H1 (cell line): Measurements from ENCODE around the gene TMEM82. TPM values are rescaled to one million over a fixed set of nuclear protein-coding genes. Genes with fewer than 3 reads are reported as not detected.

ENCODE experiments used
- CTCF ChIA-PET: fragments of 300-600 bp; sonication (Branson Sonifier 250); formaldehyde crosslinking; loops from one replicate; lab custom pipeline; 2021; ENCODE audit not compliant: partially characterized antibody; lab: Charles Lee
- POLR2A ChIA-PET: fragments of 300-600 bp; sonication (Branson Sonifier 250); formaldehyde crosslinking; loops from one replicate; lab custom pipeline; 2021; ENCODE audit warnings: inconsistent platforms; ENCODE audit not compliant: partially characterized antibody; lab: Charles Lee
- DNase-seq, 2 experiments: peaks; one replicate each; pipeline versions ENCODE4 v3.0.0 to v3.0.0-alpha.2; 2010 to 2022; ENCODE audit warnings: low spot score in 2 of 2, low read depth in 1 of 2, mixed read lengths in 1 of 2
- FAIRE-seq: peaks from 2 replicates; lab custom pipeline; 2011; peaks lifted over from hg19 to GRCh38; lab: Jason Lieb, UNC
- H2AFZ ChIP-seq: 2 replicates; pipeline ENCODE4 v1.8.1; 2012; ENCODE audit warnings: low read length, inconsistent platforms
- H2AK5ac ChIP-seq: 2 replicates; pipeline ENCODE4 v1.6.1; 2013; ENCODE audit warnings: low read depth, low read length
- H2BK120ac ChIP-seq: replicated peaks from 2 replicates; pipeline ENCODE3; 2013; ENCODE audit warnings: low read depth, low read length, inconsistent platforms
- H2BK12ac ChIP-seq: 2 replicates; pipeline ENCODE4 v1.6.1; 2013; ENCODE audit warnings: low read depth, low read length
- H2BK15ac ChIP-seq: 2 replicates; pipeline ENCODE4 v1.6.1; 2013; ENCODE audit warnings: low read length
- H2BK20ac ChIP-seq: 2 replicates; pipeline ENCODE4 v1.6.1; 2013; ENCODE audit warnings: low read length
- H2BK5ac ChIP-seq: 2 replicates; pipeline ENCODE4 v1.6.1; 2013; ENCODE audit warnings: low read depth, low read length
- H3K14ac ChIP-seq: 2 replicates; pipeline ENCODE4 v1.6.1; 2013; ENCODE audit warnings: inconsistent platforms; ENCODE audit not compliant: insufficient read length
- H3K18ac ChIP-seq: 2 replicates; pipeline ENCODE4 v1.6.1; 2013; ENCODE audit warnings: low read length; ENCODE audit errors: extremely low read depth
- H3K23ac ChIP-seq: 2 replicates; pipeline ENCODE4 v1.6.1; 2013; ENCODE audit warnings: inconsistent platforms; ENCODE audit not compliant: insufficient read length
- H3K23me2 ChIP-seq: 2 replicates; pipeline ENCODE4 v1.6.1; 2013; ENCODE audit warnings: low read depth, low read length
- H3K27ac ChIP-seq: 2 replicates; pipeline ENCODE4 v1.6.1; 2011; ENCODE audit warnings: low read depth, low read length, inconsistent platforms
- H3K27me3 ChIP-seq, 4 experiments: replicated peaks in 1 of 4; 1 replicate in 1 of 4; 2 replicates in 3 of 4; pipeline versions ENCODE4 v1.6.1 to v1.8.1; 2011 to 2013; ENCODE audit warnings: low read length in 3 of 4, mild to moderate bottlenecking in 3 of 4, inconsistent platforms in 2 of 4, mixed read lengths in 2 of 4, moderate library complexity in 1 of 4; ENCODE audit not compliant: control insufficient read depth in 3 of 4, insufficient read depth in 3 of 4; ENCODE audit errors: extremely low read depth in 1 of 4
- H3K36me3 ChIP-seq, 4 experiments: 2 replicates each; pipeline versions ENCODE4 v1.6.1 to v1.8.1; 2011 to 2013; ENCODE audit warnings: mild to moderate bottlenecking in 4 of 4, low read length in 3 of 4, moderate library complexity in 2 of 4, control low read depth in 1 of 4, inconsistent platforms in 1 of 4; ENCODE audit not compliant: insufficient read depth in 4 of 4, control insufficient read depth in 2 of 4
- H3K4ac ChIP-seq: replicated peaks from 2 replicates; pipeline ENCODE3; 2013; ENCODE audit warnings: low read length, low read depth, mixed read lengths, inconsistent platforms; ENCODE audit not compliant: insufficient read length
- H3K4me1 ChIP-seq, 4 experiments: replicated peaks in 1 of 4; 1 replicate in 1 of 4; 2 replicates in 3 of 4; pipeline versions ENCODE4 v1.6.1 to v1.8.1; 2011 to 2013; ENCODE audit warnings: low read length in 3 of 4, inconsistent platforms in 2 of 4, mixed read lengths in 1 of 4; ENCODE audit not compliant: insufficient read depth in 4 of 4, control insufficient read depth in 3 of 4
- H3K4me2 ChIP-seq, 2 experiments: 2 replicates each; pipeline versions ENCODE4 v1.6.1 to v1.8.1; 2011 to 2013; ENCODE audit warnings: low read depth in 2 of 2, low read length in 2 of 2, control low read depth in 1 of 2, inconsistent platforms in 1 of 2, mild to moderate bottlenecking in 1 of 2; ENCODE audit not compliant: insufficient read depth in 1 of 2
- H3K4me3 ChIP-seq, 4 experiments: fragments of 200-600, 300-600 bp in 1 of 4; sonication (generic), shearing (Covaris generic), sonication (Bioruptor Twin) in 1 of 4; 2 replicates each; pipeline versions ENCODE4 v1.5.1 to v1.8.1; 2011 to 2016; ENCODE audit warnings: low read length in 4 of 4, low read depth in 3 of 4, control low read depth in 2 of 4, inconsistent platforms in 2 of 4, mild to moderate bottlenecking in 2 of 4, mixed read lengths in 1 of 4, moderate library complexity in 1 of 4; ENCODE audit not compliant: insufficient read depth in 2 of 4; ENCODE audit errors: extremely low read depth in 1 of 4
- H3K56ac ChIP-seq: replicated peaks from 2 replicates; pipeline ENCODE3; 2013; ENCODE audit warnings: low read depth, mild to moderate bottlenecking, mixed read lengths, low read length, inconsistent platforms; ENCODE audit not compliant: insufficient read length
- H3K79me1 ChIP-seq: 2 replicates; pipeline ENCODE4 v1.6.1; 2013; ENCODE audit warnings: low read depth, low read length, control low read depth
- H3K79me2 ChIP-seq, 2 experiments: 2 replicates each; pipeline versions ENCODE4 v1.6.1 to v1.8.1; 2012 to 2013; ENCODE audit warnings: low read length in 2 of 2, mild to moderate bottlenecking in 2 of 2, inconsistent platforms in 1 of 2; ENCODE audit not compliant: insufficient read depth in 2 of 2, control insufficient read depth in 1 of 2
- H3K9ac ChIP-seq, 4 experiments: replicated peaks in 1 of 4; 1 replicate in 1 of 4; 2 replicates in 3 of 4; pipeline versions ENCODE4 v1.6.1 to v1.8.1; 2011 to 2013; ENCODE audit warnings: low read depth in 3 of 4, low read length in 3 of 4, control low read depth in 2 of 4, mild to moderate bottlenecking in 2 of 4, moderate library complexity in 2 of 4, inconsistent platforms in 1 of 4; ENCODE audit errors: extremely low read depth in 1 of 4
- H3K9me3 ChIP-seq, 2 experiments: 2 replicates each; pipeline versions ENCODE4 v1.6.1 to v1.8.1; 2012 to 2013; ENCODE audit warnings: mild to moderate bottlenecking in 2 of 2, moderate library complexity in 2 of 2, control low read depth in 1 of 2, inconsistent platforms in 1 of 2, low read depth in 1 of 2, low read length in 1 of 2, mixed read lengths in 1 of 2; ENCODE audit not compliant: insufficient read depth in 2 of 2
- H4K20me1 ChIP-seq, 2 experiments: replicated peaks in 1 of 2; 2 replicates each; pipeline versions ENCODE3 to v1.8.1; 2011 to 2013; ENCODE audit warnings: inconsistent platforms in 2 of 2, low read length in 2 of 2, mild to moderate bottlenecking in 1 of 2; ENCODE audit not compliant: insufficient read depth in 2 of 2, control insufficient read depth in 1 of 2
- H4K5ac ChIP-seq: 2 replicates; pipeline ENCODE4 v1.6.1; 2013; ENCODE audit warnings: low read length, low read depth, mixed read lengths, inconsistent platforms; ENCODE audit not compliant: insufficient read length
- H4K8ac ChIP-seq: 2 replicates; pipeline ENCODE4 v1.8.0; 2013; ENCODE audit warnings: mild to moderate bottlenecking, moderate library complexity, low read length, inconsistent platforms; ENCODE audit not compliant: insufficient read depth; ENCODE audit errors: extremely low read depth
- H4K91ac ChIP-seq: replicated peaks from 2 replicates; pipeline ENCODE3; 2013; ENCODE audit warnings: low read length, mixed read lengths, inconsistent platforms; ENCODE audit not compliant: insufficient read length
- CREB1 ChIP-seq: IDR thresholded peaks from 2 replicates; pipeline ENCODE4 v1.6.1; 2012; ENCODE audit warnings: inconsistent platforms
- SUZ12 ChIP-seq: fragments of 200-600 bp; sonication (generic); IDR thresholded peaks from 2 replicates; pipeline ENCODE4 v1.6.1; 2012; ENCODE audit warnings: mild to moderate bottlenecking, inconsistent platforms, low read length, moderate library complexity, mixed read lengths
- TAF7 ChIP-seq: optimal IDR thresholded peaks from 2 replicates; pipeline ENCODE3; 2011; ENCODE audit warnings: low read depth, mild to moderate bottlenecking, inconsistent platforms, low read length, moderate library complexity, borderline replicate concordance
- WGBS, 2 experiments: shearing (Covaris generic) in 1 of 2; methylation state at CpG; one replicate each; pipeline versions ENCODE4 v1.1.6 to v1.1.7; 2013 to 2015; ENCODE audit warnings: low lambda C conversion rate in 2 of 2, mixed read lengths in 2 of 2, inconsistent platforms in 1 of 2, low coverage in 1 of 2, missing lambda C conversion rate in 1 of 2; ENCODE audit not compliant: insufficient replicate concordance in 2 of 2, insufficient coverage in 1 of 2, insufficient read length in 1 of 2; ENCODE audit errors: extremely low coverage in 1 of 2, missing lambda C conversion rate in 1 of 2; 5-methylcytosine and 5-hydroxymethylcytosine counted together
- polyA plus RNA-seq, 7 experiments: library from polyadenylated mRNA; depleted of rRNA in 3 of 7; stranded (reverse) in 5 of 7; unstranded in 2 of 7; fragments of >200 nt in 5 of 7; fragments of 200-250 nt in 2 of 7; gene quantifications; 1 replicate in 5 of 7; 2 replicates in 1 of 7; 4 replicates in 1 of 7; pipeline versions ENCODE4 v1.2.1 to v1.2.3, GENCODE V29; 2011 to 2013; ENCODE audit warnings: missing spikeins in 2 of 7, mixed read lengths in 2 of 7
- total RNA-seq: library from RNA; stranded (reverse); fragmentation: NEBNext Ultra II Directional; extraction: Animal tissue kit (Norgen Biotek cat#: 25700); gene quantifications from 2 replicates; pipeline ENCODE4 v1.2.1, GENCODE V29; 2021

The TMEM82 gene
- total and polyA plus RNA-seq, 2 of the 8 experiments (the other 6 are each of a cell fraction or from before 2014, with no cell fraction given) = 0.32 to 2.1 TPM

DNA sequence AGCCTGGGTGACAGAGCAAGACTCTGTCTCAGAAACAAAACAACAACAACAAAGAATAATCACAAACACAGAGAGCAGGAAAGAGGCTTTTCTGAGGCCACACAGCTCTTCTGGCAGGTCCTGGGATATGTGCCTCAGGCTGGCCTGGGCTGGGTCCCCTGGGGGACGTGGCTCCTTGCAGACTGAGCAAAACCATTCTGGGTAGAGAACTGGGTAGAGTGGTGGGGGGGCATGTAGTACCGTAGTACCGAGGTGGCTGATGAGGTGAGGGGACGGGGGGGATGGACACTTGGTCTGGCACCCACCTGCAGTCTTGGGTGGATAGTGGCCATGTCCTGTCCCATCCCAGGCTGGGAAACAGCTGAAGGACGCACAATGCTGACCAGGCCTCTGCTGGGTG, 6.0 kb downstream of the TMEM82 start:
- no peaks in the 10 kb centered on the region for H3K79me1 ChIP-seq
- no peak overlapping the region for H3K14ac ChIP-seq
- no peak overlapping the region for H4K91ac ChIP-seq
- FAIRE-seq (no peak), DNase-seq (no peak)
- no peak overlapping the region for H2BK120ac ChIP-seq
- no peak overlapping the region for H3K4ac ChIP-seq
- H2BK5ac ChIP-seq = no peak overlapping the region; the same call in 1 of the 2 replicates
- no peak overlapping the region for H3K18ac ChIP-seq
- no peak overlapping the region for H4K5ac ChIP-seq
- H3K36me3 ChIP-seq = no peaks in the 10 kb centered on the region
- ChIA-PET CTCF (interaction anchor here (0.6 to 1.2 kb wide), 5 partner anchors 9 to 158 kb away, joined by 3 to 4 read pairs (median 3); no protein-coding TSS in a partner anchor), POLR2A (interaction anchor here (0.9 to 3.3 kb wide), 7 partner anchors 8 to 161 kb away, joined by 3 to 14 read pairs (median 4); partner anchors contain the start of genes FBLIM1 and SLC25A34)
- H3K9me3 ChIP-seq = no peaks in the 10 kb centered on the region
- H3K4me3 ChIP-seq = no peak overlapping the region
- H3K4me1 ChIP-seq = peaks cover 0 to 7% (median 3%) of the 10 kb centered on the region in 4 experiments; a peak in 5 of 7 replicates
- H2BK15ac ChIP-seq = no peak overlapping the region
- H2BK12ac ChIP-seq = peak overlapping the region; percentile 60; the same call in 1 of the 2 replicates
- no peak overlapping the region for H4K8ac ChIP-seq
- H2AFZ ChIP-seq = no peak overlapping the region
- no peak overlapping the region for H3K27ac ChIP-seq
- no peak overlapping the region for H3K23ac ChIP-seq
- H3K23me2 ChIP-seq = no peaks in the 10 kb centered on the region
- no peaks in the 10 kb centered on the region for H3K27me3 ChIP-seq
- no peak overlapping the region for H3K4me2 ChIP-seq
- WGBS, 2 experiments = 83% methylated on average over 4 of the region's 5 CpGs; no CpG with 5 or more reads in 1 of the 2 experiments
- TF ChIP-seq CREB1 (no peak), TAF7 (no peak), SUZ12 (no peak)
- TF ChIP-seq, all 59 proteins: peak for 0
- H2BK20ac ChIP-seq = no peak overlapping the region
- H3K79me2 ChIP-seq = no peaks in the 10 kb centered on the region
- no peaks in the 10 kb centered on the region for H4K20me1 ChIP-seq
- H2AK5ac ChIP-seq = no peak overlapping the region
- H3K56ac ChIP-seq = no peak overlapping the region
- H3K9ac ChIP-seq = no peak overlapping the region
